ENCODE measurements around the gene ALDH1A1. TPM values are rescaled to one million over a fixed set of nuclear protein-coding genes. Genes with fewer than 3 reads are reported as not detected.

ALDH1A1 gene
- total RNA-seq, 1 donor from 2014 or later = 212 TPM

GRCh38 chr9:72935595-72935994 is 17.3 kb downstream of the ALDH1A1 start:
- Histone ChIP-seq H3K27ac (no peak overlapping the region), H3K27me3 (no peaks in the 10 kb centered on the region), H3K36me3 (peaks cover 10% of the 10 kb centered on the region), H3K4me1 (no peaks in the 10 kb centered on the region), H3K4me3 (no peak overlapping the region), H3K9me3 (no peaks in the 10 kb centered on the region)
- intact Hi-C loops (cut with DNase I) = no loop called here
- no peak for DNase-seq
- no peak for ATAC-seq
- TF ChIP-seq CTCF (IDR thresholded peaks at IDR 0.05) = no peak

- H3K27ac ChIP-seq = no peak overlapping the region
- peaks cover 16% of the 10 kb centered on the region for H3K36me3 ChIP-seq
- DNase-seq (no peak), ATAC-seq (no peak)
- no peaks in the 10 kb centered on the region for H3K27me3 ChIP-seq
- no peaks in the 10 kb centered on the region for H3K9me3 ChIP-seq
- no peaks in the 10 kb centered on the region for H3K4me1 ChIP-seq
- TF ChIP-seq CTCF (IDR thresholded peaks at IDR 0.05) = no peak
- no peak overlapping the region for H3K4me3 ChIP-seq
- intact Hi-C loops (cut with DNase I) = no loop called here
Measured at GRCh38 chr9:72933730-72934665, 18.9 kb downstream of the ALDH1A1 start.

GRCh38 chr9:72932619-72933018 is 20.2 kb downstream of the ALDH1A1 start:
- ATAC-seq (no peak), DNase-seq (no peak)
- H3K36me3 ChIP-seq = peaks cover 21% of the 10 kb centered on the region
- H3K27ac ChIP-seq = no peak overlapping the region
- intact Hi-C loops (cut with DNase I) = no loop called here
- no peaks in the 10 kb centered on the region for H3K9me3 ChIP-seq
- no peak overlapping the region for H3K4me3 ChIP-seq
- H3K27me3 ChIP-seq = no peaks in the 10 kb centered on the region
- no peak for TF ChIP-seq CTCF (IDR thresholded peaks at IDR 0.05)
- H3K4me1 ChIP-seq = no peaks in the 10 kb centered on the region

- Histone ChIP-seq H3K27me3 (no peaks in the 10 kb centered on the region), H3K4me1 (no peaks in the 10 kb centered on the region), H3K27ac (no peak overlapping the region), H3K36me3 (peaks cover 26% of the 10 kb centered on the region), H3K9me3 (no peaks in the 10 kb centered on the region), H3K4me3 (no peak overlapping the region)
- ATAC-seq (peak; percentile 45), DNase-seq (no peak)
- no peak for TF ChIP-seq CTCF (IDR thresholded peaks at IDR 0.05)
- intact Hi-C loops (cut with DNase I) = no loop called here
Measured at GRCh38 chr9:72931897-72932296, 21.0 kb downstream of the ALDH1A1 start.

- no peaks in the 10 kb centered on the region for H3K9me3 ChIP-seq
- H3K27me3 ChIP-seq = no peaks in the 10 kb centered on the region
- ATAC-seq = peak; percentile 93
- intact Hi-C loops (cut with DNase I) = no loop called here
- H3K27ac ChIP-seq = no peak overlapping the region
- H3K4me1 ChIP-seq = no peaks in the 10 kb centered on the region
- H3K36me3 ChIP-seq = peaks cover 30% of the 10 kb centered on the region
- TF ChIP-seq CTCF (IDR thresholded peaks at IDR 0.05) = no peak
- H3K4me3 ChIP-seq = no peak overlapping the region
- no peak for DNase-seq
Measured at GRCh38 chr9:72931437-72931836, 21.4 kb downstream of the ALDH1A1 start.

All from upper lobe of right lung (tissue), 1 donor.